Fibroblast of skin of right quadriceps (primary cell): ENCODE measurements around the gene SYNGR2.

Source experiments
- DNase-seq: peaks from one replicate; pipeline ENCODE4 v3.0.0-alpha.2; 2013

Gene SYNGR2

GRCh38 chr17:78206298-78206697 lies 37.9 kb downstream of the SYNGR2 start:
- no peak for DNase-seq

DNA sequence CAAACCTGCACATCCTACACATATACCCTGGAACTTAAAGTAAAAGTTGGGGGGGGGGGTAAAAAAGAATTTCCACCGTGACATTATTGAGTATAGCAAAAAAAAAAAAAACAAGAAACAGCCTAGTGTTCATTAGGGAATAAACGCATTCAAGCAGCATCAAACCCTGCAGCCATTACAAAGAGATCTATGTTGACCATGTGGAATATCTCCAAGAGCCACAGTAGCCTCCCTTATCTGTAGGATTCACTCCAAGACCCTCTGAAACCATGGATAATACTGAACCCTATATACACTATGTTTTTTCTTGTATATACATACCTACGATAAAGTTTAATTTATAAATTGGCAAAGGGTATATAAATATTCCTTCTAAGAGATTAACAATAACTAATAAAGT lies 40.1 kb downstream of the SYNGR2 start:
- DNase-seq = no peak

GRCh38 chr17:78210111-78210510 lies 41.7 kb downstream of the SYNGR2 start:
- DNase-seq = no peak

- no peak for DNase-seq
Measured at GRCh38 chr17:78211032-78211431, 42.7 kb downstream of the SYNGR2 start.

GRCh38 chr17:78214016-78214705 lies 45.8 kb downstream of the SYNGR2 start, which contains the start of gene BIRC5:
Gene BIRC5, plus strand, starts transcription at chr17:78214253. Its CDS starts 64 bp downstream, at chr17:78214317.
- DNase-seq = peak; percentile 86

- no peak for DNase-seq
Measured at GRCh38 chr17:78214706-78215061, 46.3 kb downstream of the SYNGR2 start.

DNA sequence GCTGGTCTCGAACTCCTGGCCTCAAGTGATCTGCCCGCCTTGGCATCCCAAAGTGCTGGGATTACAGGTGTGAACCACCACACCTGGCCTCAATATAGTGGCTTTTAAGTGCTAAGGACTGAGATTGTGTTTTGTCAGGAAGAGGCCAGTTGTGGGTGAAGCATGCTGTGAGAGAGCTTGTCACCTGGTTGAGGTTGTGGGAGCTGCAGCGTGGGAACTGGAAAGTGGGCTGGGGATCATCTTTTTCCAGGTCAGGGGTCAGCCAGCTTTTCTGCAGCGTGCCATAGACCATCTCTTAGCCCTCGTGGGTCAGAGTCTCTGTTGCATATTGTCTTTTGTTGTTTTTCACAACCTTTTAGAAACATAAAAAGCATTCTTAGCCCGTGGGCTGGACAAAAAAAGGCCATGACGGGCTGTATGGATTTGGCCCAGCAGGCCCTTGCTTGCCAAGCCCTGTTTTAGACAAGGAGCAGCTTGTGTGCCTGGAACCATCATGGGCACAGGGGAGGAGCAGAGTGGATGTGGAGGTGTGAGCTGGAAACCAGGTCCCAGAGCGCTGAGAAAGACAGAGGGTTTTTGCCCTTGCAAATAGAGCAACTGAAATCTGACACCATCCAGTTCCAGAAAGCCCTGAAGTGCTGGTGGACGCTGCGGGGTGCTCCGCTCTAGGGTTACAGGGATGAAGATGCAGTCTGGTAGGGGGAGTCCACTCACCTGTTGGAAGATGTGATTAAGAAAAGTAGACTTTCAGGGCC lies 51.2 kb downstream of the SYNGR2 start:
- no peak for DNase-seq
